Glomerular visceral epithelial cell (primary cell): ENCODE results near the gene MMP24OS.

ENCODE experiments used
- DNase-seq: peaks from one replicate; pipeline ENCODE4 v3.0.0-alpha.2; 2016; ENCODE audit errors: extremely low spot score

MMP24OS gene

DNA sequence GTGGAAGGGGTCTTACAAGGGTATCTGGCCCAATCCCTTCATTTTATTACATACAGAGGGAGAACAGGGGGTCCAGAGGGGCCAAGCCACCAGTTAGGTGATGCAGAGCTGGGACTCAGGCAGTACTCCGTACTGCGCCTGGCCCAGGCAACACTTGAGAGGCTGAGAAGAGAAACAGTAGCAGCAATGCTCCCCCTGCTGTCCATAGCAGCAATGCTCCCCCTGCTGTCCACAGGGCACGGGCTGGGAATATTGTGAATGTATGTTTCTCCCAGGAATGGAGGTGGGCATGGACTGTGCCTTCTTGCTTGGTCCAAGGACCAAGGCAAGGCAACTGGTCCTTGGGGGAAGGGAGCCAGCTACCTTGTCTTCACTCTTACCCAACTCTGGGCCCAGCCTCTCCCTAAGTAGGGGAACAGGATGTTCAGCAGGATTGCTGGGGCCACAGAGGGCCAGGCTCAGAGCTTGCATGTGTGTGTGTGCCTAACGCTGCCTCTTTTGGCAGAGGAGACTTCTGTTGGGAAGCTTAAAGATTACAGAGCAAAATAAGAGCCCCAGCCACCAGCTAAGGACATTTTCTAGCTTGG lies 29.1 kb upstream of the MMP24OS start:
- DNase-seq, result peak; percentile 88

- DNase-seq, result peak; percentile 100
Observed at GRCh38 chr20:35305682-35306556, 28.0 kb upstream of the MMP24OS start.

DNA sequence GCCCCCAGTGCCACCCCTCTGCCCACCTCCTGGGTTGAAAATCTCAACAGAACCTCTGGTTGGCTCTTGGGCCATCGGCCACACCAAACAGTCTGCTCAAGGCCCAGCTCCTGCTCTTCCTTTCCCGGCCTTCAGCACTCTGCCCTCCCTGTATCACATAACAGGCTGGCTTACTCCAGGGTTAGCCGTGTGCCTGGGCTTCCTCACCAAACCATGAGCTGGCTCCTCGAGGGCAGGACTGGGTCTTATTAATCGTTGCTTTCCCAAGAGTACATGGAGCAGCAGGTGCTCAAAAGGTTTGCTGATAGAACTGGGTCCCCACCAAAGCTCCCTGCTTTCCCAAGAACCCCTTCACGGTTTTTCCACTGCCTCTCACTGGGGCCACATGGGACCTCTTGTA lies 27.0 kb upstream of the MMP24OS start:
- peak; percentile 23 for DNase-seq

DNA sequence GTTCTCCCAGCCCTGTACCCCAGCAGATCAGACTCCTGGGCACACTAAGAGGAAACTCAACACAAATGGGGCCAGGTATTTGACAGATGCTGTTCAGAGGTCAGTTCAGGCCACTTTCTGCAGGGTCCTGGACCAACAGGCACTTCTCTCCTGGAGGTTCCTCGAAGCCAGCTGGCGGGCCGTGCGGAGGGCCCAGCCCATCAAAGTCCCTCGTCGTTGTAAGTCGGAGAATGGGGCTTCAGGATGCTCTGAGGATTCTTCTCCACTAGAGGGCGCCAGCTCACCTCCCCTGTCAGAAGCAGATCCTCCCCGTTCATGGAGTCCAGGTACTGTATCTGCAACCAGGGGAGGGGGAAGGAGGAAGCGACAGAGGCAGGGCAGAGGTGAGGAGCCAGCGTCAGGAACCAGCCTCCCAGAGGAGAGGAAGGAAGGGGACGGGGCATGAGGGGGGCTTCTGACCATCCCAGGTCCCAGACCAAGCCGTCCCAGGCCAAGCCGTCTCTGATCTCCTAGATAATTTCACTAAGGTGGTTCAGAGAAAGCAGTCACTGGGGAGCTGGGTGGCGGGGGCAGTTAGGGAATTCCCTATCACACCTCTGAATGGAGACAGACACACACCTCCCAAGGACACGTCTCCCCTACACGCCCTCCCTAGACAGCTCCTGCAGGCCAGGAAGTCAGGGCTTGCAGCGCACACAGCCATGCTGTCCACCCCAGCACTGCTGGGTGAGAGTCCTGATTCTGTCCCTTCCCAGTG lies 26.0 kb upstream of the MMP24OS start:
- peak; percentile 98 for DNase-seq

DNA sequence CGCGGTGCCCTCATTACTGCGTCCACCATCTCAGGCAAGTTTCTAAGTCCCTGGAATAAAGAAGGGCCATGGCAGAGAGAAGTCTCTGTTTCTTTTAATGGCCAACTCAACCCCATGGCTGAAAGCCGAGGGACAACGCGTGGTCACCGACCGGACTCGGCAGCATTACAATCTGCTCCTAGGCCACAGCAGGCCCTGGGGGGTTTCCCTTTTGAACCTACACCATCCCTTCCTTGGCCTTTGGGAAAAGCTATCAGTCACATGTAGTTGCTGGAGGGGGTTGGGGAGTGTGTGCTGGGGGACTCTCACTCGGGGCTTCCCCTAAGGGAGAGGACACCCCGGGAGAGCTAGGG lies 25.4 kb upstream of the MMP24OS start:
- DNase-seq, result no peak

DNA sequence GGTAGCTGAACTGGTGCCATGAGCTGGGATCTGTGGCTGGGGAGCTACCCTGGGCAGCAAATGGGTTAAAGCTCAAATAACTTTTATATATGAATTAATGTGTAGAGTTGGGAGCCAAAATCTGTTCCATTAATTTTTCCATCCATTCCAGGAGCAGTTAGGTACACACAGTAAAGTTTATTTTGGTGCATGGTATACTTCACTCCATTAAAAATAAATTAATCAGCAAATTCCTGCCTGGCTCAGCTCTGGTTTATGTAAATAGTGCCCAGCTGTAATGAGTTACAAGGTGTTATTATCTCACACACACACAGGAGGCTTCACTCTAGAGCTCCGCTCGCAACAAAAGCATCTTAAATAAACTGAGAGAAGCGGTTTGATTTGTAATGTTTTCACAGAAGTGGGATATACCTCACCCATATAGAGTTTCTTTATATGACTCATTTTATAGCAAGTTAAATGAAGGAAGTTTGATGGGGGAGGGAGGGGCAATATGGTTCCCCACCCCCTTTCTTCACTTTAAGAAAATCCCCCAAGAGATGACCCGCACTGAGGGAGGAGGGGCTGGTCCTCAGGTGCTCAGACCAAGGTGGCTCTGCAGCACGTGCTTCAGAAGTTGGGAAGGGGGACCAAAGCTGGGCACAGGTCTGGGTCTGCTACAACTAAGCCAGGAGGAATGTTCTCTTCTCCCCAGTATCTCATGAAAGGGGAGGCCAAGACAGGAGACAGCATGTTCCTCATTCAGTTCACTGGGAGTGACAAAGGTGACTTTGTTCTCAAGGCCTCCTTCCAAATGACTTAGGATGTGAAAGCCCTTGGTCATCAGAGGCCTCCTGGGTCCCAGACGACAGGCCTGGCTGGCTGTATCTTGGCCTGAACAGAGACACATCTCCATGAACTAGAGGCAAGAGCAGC lies 24.8 kb upstream of the MMP24OS start:
- DNase-seq, result peak; percentile 32

- no peak for DNase-seq
Observed at GRCh38 chr20:35301426-35301825, 23.5 kb upstream of the MMP24OS start.

DNA sequence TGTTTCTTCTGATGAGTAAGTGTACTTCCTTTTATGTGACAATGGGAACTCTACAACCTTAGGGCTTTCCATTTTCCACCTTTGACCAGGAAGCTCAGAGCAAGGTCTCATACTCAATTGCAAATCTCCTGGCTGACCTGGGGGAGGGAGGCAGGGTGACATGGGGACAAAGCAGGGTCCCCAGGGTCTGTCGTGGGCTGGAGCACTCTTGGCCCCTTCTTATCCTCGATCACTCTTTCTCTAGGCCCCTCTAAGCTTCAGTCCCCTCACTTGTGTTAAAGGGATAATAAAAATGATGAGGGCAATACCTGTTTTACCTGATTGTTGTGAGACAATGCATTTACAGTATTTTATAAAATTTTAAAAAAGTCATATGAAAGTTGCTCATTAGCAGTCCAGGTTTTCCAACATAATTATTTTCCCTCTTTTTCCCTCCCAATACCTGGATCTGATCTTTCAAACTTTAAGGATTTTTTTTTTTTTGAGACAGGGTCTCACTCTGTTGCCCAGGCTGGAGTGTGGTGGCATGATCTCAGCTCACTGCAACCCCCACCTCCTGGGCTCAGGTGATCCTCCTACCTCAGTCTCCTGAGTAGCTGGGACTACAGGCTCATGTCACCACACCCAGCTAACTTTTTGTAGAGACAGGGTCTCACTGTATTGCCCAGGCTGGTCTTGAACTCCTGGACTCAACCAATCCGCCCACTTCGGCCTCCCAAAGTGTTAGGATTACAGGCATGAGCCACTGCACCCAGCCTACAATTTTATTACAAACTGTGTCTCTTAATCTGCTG lies 22.7 kb upstream of the MMP24OS start:
- no peak for DNase-seq

DNA sequence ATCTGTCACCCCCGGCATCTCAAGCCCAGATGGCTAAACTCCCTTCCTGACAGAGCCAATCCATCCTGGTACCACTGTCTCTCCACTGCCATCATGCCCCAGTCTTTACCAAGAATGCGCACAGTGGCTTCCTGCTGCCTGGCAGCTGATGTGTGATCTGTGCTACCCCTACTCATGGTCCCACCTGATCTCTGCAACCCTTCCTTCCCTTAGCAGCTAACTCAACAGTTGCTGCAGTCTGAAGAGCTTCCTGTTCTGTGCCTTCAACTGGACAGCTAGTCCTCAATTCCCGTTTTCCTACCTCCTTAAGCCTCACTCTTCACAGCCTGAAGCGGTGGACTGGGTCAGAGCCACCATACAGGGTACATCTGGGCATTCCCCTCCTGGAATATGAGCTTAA lies 21.9 kb upstream of the MMP24OS start:
- DNase-seq, result no peak

- no peak for DNase-seq
Observed at GRCh38 chr20:35298264-35298663, 20.3 kb upstream of the MMP24OS start.

GRCh38 chr20:35297740-35298139 lies 19.8 kb upstream of the MMP24OS start:
- DNase-seq, result no peak

GRCh38 chr20:35297155-35297554 lies 19.2 kb upstream of the MMP24OS start:
- peak; percentile 30 for DNase-seq

DNA sequence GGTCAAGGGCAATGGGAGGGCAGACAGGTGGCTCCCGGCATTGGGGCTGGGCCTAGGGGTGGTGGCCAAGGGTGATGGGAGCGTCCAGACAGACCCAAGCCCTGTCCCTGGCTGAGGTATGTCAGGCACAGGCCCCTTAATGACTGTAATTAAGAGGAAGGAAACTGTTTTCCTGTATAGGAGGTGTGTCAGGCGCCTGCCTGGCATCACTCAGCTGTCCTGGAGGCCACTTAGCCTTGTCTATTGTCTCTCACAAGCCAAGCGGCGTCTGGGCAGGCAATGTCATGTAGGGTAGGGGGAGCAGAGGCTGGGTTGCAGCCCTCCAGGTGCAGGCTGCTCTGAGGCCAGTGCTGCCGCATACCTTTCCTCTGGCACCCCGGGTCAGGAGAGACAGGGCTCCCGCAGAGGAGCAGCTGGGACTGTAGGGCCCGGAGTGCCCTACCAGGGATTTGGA lies 18.2 kb upstream of the MMP24OS start:
- no peak for DNase-seq

DNA sequence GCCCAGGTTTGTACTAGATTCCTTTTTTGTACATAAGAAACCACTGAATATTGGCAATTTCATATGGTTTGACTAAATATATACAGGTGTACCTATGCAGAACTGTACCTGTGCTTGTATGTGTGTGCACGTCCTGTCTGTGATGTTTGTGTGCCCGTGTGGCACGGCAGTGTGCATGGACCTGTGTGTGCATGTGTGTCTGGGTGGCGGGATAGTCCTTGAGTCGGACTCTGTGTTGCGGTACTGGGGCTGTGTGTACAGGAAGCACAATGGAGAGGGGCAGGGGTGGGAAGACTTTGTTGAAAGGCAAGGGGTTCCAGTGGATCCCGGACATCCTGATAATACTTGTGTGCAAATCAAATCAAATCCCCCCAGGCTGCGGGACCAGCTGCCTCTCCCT lies 17.8 kb upstream of the MMP24OS start:
- DNase-seq, result no peak

GRCh38 chr20:35295058-35295457 lies 17.1 kb upstream of the MMP24OS start:
- DNase-seq, result no peak

DNA sequence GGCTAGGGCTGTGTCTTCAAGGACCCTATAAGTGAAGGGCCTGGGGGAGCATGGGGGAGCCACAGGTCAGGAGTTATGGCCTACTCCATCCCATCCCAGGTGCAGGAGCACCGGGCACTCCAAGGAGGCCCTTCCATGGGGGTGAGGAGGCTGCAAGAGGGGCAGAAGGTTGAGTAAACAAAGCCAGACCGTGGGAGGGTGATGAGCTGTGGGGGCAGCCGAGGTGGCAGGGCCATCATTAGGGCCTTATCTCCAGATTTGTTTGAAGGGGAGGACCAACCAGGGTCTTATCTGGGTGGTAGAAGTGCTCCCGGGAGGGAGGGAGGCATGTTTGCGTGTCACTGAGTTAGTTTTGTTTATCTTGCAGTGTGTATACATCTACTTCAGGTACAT lies 16.4 kb upstream of the MMP24OS start:
- DNase-seq, result no peak

DNA sequence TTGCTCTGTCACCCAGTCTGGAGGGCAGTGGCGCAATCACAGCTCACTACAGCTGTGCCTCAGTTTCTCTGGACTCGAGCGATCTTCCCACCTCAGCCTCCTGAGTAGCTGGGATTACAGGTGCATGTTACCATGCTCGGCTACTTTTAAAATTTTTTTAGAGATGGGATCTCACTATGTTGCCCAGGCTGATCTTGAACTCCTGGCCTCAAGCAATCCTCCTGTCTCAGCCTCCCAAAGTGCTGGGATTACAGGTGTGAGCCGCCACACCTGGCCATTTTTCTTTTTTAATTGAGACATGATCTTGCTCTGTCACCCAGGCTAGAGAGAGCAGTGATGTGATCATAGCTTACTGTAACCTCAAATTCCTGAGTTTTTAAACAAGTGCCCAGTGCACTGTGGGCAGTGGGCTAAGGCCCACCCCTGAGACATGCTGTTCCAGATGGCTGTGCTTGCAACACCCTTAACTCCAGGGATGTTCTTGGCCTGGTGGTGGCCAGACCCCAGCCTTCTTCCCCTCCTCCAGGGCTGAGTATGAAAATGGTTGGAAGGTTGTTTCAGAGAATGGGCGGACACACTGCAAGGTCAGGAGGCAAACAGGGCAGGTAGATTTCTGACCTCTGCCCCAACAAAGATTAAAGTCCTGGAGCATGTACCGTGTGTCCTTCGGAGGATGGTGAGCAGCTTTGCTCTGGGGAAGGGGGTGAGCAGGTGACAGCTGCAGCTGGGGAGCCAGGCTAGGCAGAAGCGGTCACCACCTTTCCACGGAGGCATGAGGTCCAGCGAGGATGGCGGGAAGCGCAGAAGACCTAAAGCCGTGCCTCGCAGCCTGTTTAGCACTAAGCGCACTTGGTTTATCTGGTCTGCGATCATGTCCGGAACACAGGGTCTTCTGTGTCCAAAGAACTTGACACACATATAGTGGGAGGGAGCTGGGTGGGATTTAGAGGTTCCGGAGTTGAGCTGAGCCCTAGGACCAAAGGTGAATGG lies 15.7 kb upstream of the MMP24OS start:
- DNase-seq, result no peak

DNA sequence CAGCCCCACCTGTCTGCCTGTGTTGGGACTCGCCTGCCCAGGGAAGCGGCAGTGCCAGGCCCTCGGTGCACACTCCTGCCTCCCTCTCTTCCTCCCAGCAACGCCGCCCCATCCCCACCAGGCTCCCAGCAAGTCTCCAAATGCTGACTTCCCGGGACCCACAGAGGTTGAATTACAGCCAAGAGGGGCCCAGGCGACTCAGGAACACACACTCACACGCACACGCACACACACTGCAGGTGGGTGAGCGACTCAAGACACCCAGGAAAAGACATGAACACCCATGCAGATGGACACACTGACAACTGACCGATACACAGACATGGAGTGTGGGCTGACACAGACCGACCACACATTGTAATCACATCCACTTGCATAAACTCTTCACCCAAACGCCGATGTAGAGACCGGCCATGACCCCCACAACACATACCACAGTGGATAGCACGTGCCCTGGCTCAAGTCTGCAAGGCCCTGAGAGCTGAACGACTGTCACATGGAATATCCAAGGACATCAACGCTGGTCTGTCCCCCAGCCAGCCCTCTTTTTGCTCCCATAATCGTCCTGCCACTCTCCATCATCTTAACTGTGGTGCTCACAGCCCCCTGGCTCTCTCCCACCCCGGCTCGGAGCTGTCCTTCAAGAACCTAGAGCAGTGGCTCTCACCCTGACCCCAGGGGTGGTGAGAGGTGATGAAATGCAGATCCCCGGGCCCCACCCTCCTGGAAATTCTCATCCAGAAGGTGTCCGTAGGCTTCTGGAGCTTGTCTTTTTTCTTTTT lies 14.8 kb upstream of the MMP24OS start:
- DNase-seq, result no peak
